Fibroblast of mammary gland (primary cell): ENCODE measurements around the gene PROCR.
"Not testable (repeated sequence)": the region's sequence is repeated elsewhere in the genome, so short reads cannot be mapped to it uniquely, and the experiment has no call there.

ENCODE experiments used
- DNase-seq: peaks from one replicate; pipeline ENCODE4 v3.0.0-alpha.2; 2010; ENCODE audit warnings: low read depth
- H3K4me3 ChIP-seq: 2 replicates; pipeline ENCODE4 v1.5.1; 2011; ENCODE audit warnings: low read depth, mild to moderate bottlenecking, low read length, moderate library complexity; ENCODE audit not compliant: control insufficient read depth
- CTCF ChIP-seq: conservative IDR thresholded peaks from 2 replicates; pipeline ENCODE4 v1.5.1; 2011; ENCODE audit warnings: low read depth, low read length, inconsistent platforms; ENCODE audit not compliant: control insufficient read depth, insufficient read depth

Gene PROCR

DNA sequence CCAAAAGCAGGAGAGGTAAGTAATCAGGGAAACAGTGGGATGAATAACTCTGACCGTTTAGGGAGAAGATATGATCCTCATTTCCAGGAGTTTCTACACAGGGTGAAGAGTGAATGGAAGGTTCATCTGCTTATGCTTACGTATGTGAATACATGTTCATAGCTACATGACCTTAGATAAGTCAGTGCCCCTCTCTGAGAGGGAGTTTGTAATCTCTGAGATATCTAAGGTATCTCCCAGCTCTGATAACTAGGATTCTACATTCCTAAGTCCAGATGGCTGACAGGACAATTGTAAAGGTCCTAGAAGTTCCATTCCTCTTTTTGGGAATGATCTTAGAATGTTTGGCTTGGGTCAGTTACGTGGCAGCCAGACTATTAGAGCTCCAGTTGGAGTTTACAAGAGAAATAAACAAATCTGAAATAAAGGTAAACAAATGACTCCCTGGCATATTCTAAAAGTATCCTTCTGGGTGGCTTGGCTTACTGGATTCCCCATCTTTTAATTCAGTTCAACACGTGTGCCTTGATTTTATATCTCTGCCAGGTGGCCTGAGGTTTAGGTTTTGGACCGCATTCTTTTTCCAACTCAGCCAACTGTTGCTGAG is 15.8 kb downstream of the PROCR start:
- no peak for DNase-seq
- no peak for TF ChIP-seq CTCF
- H3K4me3 ChIP-seq: no peak overlapping the region

- not testable (repeated sequence) for H3K4me3 ChIP-seq, DNase-seq
These were observed 17.4 kb downstream of the PROCR start for GRCh38 chr20:35189223-35189622.

DNA sequence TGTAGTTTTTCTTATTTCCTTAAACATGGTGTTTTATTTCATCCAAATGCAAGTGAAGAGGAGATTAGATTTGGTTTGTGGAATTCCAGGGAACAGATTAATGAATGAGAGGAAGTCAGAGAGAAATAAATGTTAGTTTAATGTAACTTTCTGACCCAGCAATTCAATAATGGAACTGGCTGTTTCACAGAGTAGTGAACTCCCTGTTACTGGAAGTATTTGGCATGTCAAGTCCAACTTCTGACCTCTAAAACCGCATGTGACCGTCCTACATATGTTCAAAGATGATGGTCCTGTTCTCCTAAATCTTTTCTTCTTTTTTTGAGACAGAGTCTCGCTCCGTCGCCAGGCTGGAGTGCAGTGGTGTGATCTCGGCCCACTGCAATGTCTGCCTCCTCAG is 18.7 kb downstream of the PROCR start:
- DNase-seq: no peak
- TF ChIP-seq CTCF: no peak
- H3K4me3 ChIP-seq: no peak overlapping the region

DNA sequence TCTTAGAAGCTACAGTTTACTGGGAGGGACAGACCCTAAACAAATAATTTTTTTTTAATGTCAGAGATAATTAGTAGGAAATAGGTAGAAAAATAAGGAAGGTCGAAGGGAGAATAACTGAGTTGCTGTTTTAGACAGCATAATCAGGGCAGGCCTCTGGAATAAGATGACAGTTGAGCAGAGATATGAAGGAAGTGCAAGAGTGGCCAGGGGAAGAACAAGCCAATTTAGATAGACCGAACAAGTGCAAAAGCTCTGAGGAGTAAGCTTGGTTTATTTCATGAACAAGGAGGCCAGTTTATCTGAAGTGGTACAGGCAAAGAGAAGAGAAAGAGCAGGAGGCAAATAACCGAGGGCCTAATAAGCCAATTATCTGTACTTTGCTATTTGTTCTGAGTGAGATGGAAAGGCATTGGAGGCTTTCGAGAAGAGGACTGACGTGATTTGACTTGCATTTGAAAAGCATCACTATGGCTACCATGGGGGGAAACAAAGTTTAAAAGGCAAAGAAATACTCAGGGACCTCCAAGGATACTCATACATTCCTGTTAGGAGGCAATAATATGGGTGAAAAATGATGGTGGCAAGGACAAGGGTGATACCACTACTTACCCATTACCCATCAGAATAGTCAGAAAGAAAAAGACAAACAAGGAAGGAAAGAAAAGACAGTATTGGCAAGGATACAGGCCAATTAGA is 19.7 kb downstream of the PROCR start:
- no peak for DNase-seq
- no peak overlapping the region for H3K4me3 ChIP-seq
- no peak for TF ChIP-seq CTCF

DNA sequence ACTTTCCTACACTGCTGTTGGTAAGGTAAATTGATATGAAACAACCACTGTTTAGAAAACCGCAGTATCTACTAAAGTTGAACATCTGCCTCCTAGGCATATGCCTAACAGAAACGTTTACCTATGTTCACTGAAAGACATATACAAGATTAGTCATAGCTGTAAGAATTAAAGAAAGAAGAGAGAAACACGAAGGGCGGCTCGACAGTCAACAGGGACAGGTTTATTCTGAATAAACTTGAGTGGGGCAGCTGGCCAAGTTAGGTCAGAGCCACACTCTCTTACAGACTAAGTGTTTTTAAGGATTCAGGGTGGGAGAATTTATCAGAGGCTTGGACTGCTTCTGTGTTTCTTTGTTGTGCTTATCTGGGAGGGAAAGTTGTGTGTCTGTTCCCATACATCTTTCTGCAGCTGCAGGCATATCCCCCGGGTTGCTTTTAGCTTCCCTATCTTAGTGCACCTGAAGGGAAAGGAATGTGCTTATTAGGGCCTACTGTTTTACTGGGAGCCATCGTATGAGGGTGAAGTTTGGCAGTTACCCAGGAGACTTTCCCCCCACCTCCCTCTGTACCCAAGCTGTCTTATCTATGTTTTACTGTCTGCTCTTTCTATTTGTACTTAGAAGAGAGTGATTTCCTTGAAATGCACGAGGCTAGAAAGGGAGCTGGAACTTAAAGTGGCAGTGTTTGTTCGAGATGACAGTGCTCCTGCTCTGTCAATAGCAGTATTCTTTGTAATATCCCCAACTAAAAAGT is 20.4 kb downstream of the PROCR start:
- DNase-seq: no peak
- no peak overlapping the region for H3K4me3 ChIP-seq
- TF ChIP-seq CTCF: no peak

- H3K4me3 ChIP-seq, DNase-seq: not testable (repeated sequence)
These were observed 21.3 kb downstream of the PROCR start for GRCh38 chr20:35193031-35193791.

DNA sequence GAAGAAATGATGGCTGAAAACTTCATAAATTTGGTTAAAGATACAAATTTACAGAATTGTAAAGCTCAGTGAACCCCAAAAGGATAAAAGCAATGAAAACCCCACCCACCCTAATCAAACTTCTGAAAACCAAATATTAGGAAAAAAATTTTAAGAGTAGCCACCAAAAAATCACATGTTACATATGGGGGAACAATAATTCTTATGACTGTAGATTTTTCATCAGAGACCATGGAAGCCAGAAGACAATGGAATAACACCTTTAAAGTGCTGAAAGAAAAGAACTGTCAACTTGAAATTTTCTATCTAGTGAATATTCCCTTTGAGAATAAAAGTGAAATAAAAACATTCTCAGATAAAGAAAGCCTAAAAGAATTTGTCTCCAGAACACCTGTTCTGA is 24.4 kb downstream of the PROCR start:
- no peak for TF ChIP-seq CTCF
- H3K4me3 ChIP-seq: no peak overlapping the region
- DNase-seq: no peak
